SK-N-SH treated with all-trans-retinoic acid at 6 μM for 48 hours (cell line): Measurements from ENCODE around the gene LRRC28.

Experiments
- CREB5 ChIP-seq: fragments of 250-450 bp; sonication (Bioruptor Pico); IDR thresholded peaks from 2 replicates; pipeline ENCODE4 v1.5.1; 2020; ENCODE audit warnings: low read depth, mild to moderate bottlenecking, moderate library complexity
- ESRRG ChIP-seq: fragments of 250-450 bp; sonication (Bioruptor Pico); IDR thresholded peaks from 2 replicates; pipeline ENCODE4 v1.6.1; 2021; ENCODE audit warnings: mild to moderate bottlenecking
- ISL1 ChIP-seq: fragments of 250-450 bp; sonication (Bioruptor Pico); IDR thresholded peaks from 2 replicates; pipeline ENCODE4 v2.1.2; 2022; ENCODE audit warnings: mild to moderate bottlenecking, moderate library complexity
- OSR1 ChIP-seq: fragments of 250-450 bp; sonication (Bioruptor Pico); IDR thresholded peaks from 2 replicates; pipeline ENCODE4 v1.8.0; 2022; ENCODE audit warnings: moderate library complexity, mild to moderate bottlenecking, inconsistent platforms
- RARB ChIP-seq: fragments of 250-450 bp; sonication (Bioruptor Pico); IDR thresholded peaks from 2 replicates; pipeline ENCODE4 v1.8.0; 2021; ENCODE audit warnings: mild to moderate bottlenecking, moderate library complexity
- SNAI2 ChIP-seq: fragments of 250-450 bp; sonication (Bioruptor Pico); IDR thresholded peaks from 2 replicates; pipeline ENCODE4 v1.5.0; 2020; ENCODE audit warnings: mild to moderate bottlenecking, moderate library complexity
- ZC3H10 ChIP-seq: fragments of 250-450 bp; sonication (Bioruptor Pico); IDR thresholded peaks from 2 replicates; pipeline ENCODE4 v1.5.1; 2021; ENCODE audit warnings: mild to moderate bottlenecking, moderate library complexity
- ZNF565 ChIP-seq: fragments of 450-650 bp; formaldehyde crosslinking; conservative IDR thresholded peaks from 2 replicates; pipeline ENCODE4 v1.5.0; 2020; ENCODE audit warnings: low read depth, mild to moderate bottlenecking, moderate library complexity
- ZNF70 ChIP-seq: fragments of 450-650 bp; formaldehyde crosslinking; IDR thresholded peaks from 2 replicates; pipeline ENCODE4 v1.5.0; 2020; ENCODE audit warnings: mild to moderate bottlenecking, moderate library complexity
- TF ChIP-seq, protein P1 (sequence below): fragments of 250-450 bp; sonication (Bioruptor Pico); IDR thresholded peaks from 2 replicates; pipeline ENCODE4 v1.5.1; 2021; ENCODE audit warnings: mild to moderate bottlenecking, moderate library complexity
- TF ChIP-seq, protein P2 (sequence below): fragments of 250-450 bp; sonication (Bioruptor Pico); IDR thresholded peaks from 2 replicates; pipeline ENCODE4 v1.8.0; 2021; ENCODE audit warnings: low read depth, mild to moderate bottlenecking, moderate library complexity, borderline replicate concordance
- TF ChIP-seq, protein P3 (sequence below): fragments of 250-450 bp; sonication (Bioruptor Pico); IDR thresholded peaks from 2 replicates; pipeline ENCODE4 v1.5.0; 2020; ENCODE audit warnings: mild to moderate bottlenecking, moderate library complexity
- TF ChIP-seq, protein P4 (sequence below): fragments of 250-450 bp; sonication (Bioruptor Pico); IDR thresholded peaks from 2 replicates; pipeline ENCODE4 v1.8.0; 2020; ENCODE audit warnings: mild to moderate bottlenecking, moderate library complexity, borderline replicate concordance

DNA sequence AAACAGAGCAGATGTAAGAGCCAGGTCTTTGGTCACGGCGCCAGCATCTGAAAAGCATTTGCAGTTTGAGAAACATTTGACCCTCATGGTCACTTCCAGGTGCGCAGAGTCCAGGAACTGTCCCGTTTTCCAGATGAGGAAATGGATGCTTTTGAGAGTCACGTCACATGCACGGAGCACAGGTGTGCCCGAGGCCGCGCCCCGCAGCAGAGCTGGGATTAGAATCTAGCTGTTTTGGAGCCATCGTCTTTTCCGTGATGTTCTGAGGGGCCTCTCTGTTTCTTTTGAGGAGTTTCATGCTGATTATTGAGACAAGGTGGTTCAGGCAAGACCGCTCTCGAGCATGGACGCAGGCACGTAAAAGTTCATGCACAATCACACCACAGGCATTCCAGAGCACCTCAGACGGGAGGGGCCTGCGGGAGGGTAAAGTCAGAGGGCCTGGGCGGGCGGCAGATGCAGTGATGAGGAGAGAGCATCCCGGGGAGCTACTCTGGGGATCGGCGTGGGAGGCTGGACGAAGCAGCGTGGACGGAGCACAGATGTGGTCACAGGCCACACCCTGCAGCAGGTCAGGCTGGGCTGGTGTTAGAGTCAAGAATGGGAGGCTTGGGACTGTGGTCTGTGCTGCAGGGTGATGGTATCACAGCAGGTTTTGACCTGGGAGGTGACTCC lies 175.3 kb downstream of the LRRC28 start:
- TF ChIP-seq ISL1 (no peak), ZC3H10 (CRISPR knock-in tag) (no peak), ZNF70 (no peak), RARB (CRISPR knock-in tag) (no peak), SNAI2 (CRISPR knock-in tag) (no peak), OSR1 (CRISPR knock-in tag) (no peak), CREB5 (CRISPR knock-in tag) (no peak), ZNF565 (CRISPR knock-in tag) (no peak), ESRRG (no peak)
- TF ChIP-seq, protein P1, sequence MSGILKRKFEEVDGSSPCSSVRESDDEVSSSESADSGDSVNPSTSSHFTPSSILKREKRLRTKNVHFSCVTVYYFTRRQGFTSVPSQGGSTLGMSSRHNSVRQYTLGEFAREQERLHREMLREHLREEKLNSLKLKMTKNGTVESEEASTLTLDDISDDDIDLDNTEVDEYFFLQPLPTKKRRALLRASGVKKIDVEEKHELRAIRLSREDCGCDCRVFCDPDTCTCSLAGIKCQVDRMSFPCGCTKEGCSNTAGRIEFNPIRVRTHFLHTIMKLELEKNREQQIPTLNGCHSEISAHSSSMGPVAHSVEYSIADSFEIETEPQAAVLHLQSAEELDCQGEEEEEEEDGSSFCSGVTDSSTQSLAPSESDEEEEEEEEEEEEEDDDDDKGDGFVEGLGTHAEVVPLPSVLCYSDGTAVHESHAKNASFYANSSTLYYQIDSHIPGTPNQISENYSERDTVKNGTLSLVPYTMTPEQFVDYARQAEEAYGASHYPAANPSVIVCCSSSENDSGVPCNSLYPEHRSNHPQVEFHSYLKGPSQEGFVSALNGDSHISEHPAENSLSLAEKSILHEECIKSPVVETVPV (CRISPR knock-in tag) = no peak
- TF ChIP-seq, protein P2, sequence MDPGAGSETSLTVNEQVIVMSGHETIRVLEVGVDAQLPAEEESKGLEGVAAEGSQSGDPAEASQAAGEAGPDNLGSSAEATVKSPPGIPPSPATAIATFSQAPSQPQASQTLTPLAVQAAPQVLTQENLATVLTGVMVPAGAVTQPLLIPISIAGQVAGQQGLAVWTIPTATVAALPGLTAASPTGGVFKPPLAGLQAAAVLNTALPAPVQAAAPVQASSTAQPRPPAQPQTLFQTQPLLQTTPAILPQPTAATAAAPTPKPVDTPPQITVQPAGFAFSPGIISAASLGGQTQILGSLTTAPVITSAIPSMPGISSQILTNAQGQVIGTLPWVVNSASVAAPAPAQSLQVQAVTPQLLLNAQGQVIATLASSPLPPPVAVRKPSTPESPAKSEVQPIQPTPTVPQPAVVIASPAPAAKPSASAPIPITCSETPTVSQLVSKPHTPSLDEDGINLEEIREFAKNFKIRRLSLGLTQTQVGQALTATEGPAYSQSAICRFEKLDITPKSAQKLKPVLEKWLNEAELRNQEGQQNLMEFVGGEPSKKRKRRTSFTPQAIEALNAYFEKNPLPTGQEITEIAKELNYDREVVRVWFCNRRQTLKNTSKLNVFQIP (CRISPR knock-in tag) = no peak
- TF ChIP-seq, protein P3, sequence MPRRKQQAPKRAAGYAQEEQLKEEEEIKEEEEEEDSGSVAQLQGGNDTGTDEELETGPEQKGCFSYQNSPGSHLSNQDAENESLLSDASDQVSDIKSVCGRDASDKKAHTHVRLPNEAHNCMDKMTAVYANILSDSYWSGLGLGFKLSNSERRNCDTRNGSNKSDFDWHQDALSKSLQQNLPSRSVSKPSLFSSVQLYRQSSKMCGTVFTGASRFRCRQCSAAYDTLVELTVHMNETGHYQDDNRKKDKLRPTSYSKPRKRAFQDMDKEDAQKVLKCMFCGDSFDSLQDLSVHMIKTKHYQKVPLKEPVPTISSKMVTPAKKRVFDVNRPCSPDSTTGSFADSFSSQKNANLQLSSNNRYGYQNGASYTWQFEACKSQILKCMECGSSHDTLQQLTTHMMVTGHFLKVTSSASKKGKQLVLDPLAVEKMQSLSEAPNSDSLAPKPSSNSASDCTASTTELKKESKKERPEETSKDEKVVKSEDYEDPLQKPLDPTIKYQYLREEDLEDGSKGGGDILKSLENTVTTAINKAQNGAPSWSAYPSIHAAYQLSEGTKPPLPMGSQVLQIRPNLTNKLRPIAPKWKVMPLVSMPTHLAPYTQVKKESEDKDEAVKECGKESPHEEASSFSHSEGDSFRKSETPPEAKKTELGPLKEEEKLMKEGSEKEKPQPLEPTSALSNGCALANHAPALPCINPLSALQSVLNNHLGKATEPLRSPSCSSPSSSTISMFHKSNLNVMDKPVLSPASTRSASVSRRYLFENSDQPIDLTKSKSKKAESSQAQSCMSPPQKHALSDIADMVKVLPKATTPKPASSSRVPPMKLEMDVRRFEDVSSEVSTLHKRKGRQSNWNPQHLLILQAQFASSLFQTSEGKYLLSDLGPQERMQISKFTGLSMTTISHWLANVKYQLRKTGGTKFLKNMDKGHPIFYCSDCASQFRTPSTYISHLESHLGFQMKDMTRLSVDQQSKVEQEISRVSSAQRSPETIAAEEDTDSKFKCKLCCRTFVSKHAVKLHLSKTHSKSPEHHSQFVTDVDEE = no peak
- TF ChIP-seq, protein P4, sequence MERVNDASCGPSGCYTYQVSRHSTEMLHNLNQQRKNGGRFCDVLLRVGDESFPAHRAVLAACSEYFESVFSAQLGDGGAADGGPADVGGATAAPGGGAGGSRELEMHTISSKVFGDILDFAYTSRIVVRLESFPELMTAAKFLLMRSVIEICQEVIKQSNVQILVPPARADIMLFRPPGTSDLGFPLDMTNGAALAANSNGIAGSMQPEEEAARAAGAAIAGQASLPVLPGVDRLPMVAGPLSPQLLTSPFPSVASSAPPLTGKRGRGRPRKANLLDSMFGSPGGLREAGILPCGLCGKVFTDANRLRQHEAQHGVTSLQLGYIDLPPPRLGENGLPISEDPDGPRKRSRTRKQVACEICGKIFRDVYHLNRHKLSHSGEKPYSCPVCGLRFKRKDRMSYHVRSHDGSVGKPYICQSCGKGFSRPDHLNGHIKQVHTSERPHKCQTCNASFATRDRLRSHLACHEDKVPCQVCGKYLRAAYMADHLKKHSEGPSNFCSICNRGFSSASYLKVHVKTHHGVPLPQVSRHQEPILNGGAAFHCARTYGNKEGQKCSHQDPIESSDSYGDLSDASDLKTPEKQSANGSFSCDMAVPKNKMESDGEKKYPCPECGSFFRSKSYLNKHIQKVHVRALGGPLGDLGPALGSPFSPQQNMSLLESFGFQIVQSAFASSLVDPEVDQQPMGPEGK (CRISPR knock-in tag) = no peak
